Muscle of leg (tissue), 11 donors: ENCODE data around the gene HLCS. TPM values are rescaled to one million over a fixed set of nuclear protein-coding genes. Genes with fewer than 3 reads are reported as not detected.

Source experiments
- DNase-seq: peaks from one replicate; pipeline ENCODE4 v3.0.0; 2013
- H3K27ac ChIP-seq: one replicate; pipeline ENCODE4 v1.5.1; 2013; ENCODE audit warnings: mild to moderate bottlenecking, low read length, control low read depth
- H3K27me3 ChIP-seq: one replicate; pipeline ENCODE4 v1.6.1; 2013; ENCODE audit warnings: low read length; ENCODE audit not compliant: control insufficient read depth, insufficient read depth
- H3K36me3 ChIP-seq: one replicate; pipeline ENCODE4 v1.6.1; 2013; ENCODE audit warnings: low read length; ENCODE audit not compliant: control insufficient read depth, insufficient read depth
- H3K4me1 ChIP-seq: one replicate; pipeline ENCODE4 v1.6.1; 2013; ENCODE audit warnings: low read length; ENCODE audit not compliant: control insufficient read depth, insufficient read depth
- H3K4me3 ChIP-seq: one replicate; pipeline ENCODE4 v1.5.1; 2013; ENCODE audit warnings: low read length, control low read depth
- H3K9me3 ChIP-seq: replicated peaks from 2 replicates; pipeline ENCODE4 v1.6.1; 2013; ENCODE audit warnings: low read depth, low read length; ENCODE audit not compliant: control insufficient read depth
- WGBS: methylation state at CpG from one replicate; pipeline ENCODE4 v1.1.5; 2013; ENCODE audit warnings: missing lambda C conversion rate; ENCODE audit not compliant: insufficient coverage; 5-methylcytosine and 5-hydroxymethylcytosine counted together
- polyA plus RNA-seq, 8 donors: library from polyadenylated mRNA; unstranded; fragments of 120-200 nt; gene quantifications; one replicate each; pipeline versions ENCODE4 v1.2.1 to v1.2.3, GENCODE V29; 2013; ENCODE audit warnings: inconsistent platforms in 1 of 8, low replicate concordance in 1 of 8; ENCODE audit not compliant: insufficient read length in 8 of 8, insufficient read depth in 1 of 8
- total RNA-seq: library from RNA; stranded (reverse); fragments of 120-200 nt; gene quantifications from one replicate; pipeline ENCODE4 v1.2.4, GENCODE V29; 2013

The HLCS gene
- total and polyA plus RNA-seq, 9 donors = 8.4 to 13.4 (median 12.9) TPM

DNA sequence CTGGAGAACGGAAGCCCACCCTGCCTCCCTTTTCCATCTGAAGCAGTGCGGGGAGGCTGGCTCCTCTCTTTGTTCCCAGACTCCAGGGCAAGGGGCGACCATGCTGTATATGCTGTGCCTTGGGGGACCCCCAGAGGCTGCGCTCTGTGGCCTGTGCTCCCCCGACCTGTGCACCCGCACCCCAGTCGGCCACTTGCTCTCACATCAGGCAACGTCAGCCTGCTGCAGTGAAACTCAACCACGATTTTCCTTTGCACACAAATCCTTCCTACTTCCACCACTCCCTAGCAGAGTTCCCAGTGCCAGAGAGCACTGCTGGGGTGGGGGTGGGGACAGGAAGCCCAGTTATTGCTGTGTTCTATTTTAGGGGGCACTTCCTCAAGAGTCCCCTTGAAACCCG is 215.1 kb downstream of the HLCS start:
- DNase-seq = no peak
- H3K4me3 ChIP-seq = no peak overlapping the region
- WGBS = 54% methylated on average over 4 of the region's 10 CpGs
- H3K9me3 ChIP-seq = no peaks in the 10 kb centered on the region
- H3K27me3 ChIP-seq = peaks cover 7% of the 10 kb centered on the region
- H3K4me1 ChIP-seq = peaks cover 21% of the 10 kb centered on the region
- peak overlapping the region; percentile 71 for H3K27ac ChIP-seq
- peaks cover 11% of the 10 kb centered on the region for H3K36me3 ChIP-seq

DNA sequence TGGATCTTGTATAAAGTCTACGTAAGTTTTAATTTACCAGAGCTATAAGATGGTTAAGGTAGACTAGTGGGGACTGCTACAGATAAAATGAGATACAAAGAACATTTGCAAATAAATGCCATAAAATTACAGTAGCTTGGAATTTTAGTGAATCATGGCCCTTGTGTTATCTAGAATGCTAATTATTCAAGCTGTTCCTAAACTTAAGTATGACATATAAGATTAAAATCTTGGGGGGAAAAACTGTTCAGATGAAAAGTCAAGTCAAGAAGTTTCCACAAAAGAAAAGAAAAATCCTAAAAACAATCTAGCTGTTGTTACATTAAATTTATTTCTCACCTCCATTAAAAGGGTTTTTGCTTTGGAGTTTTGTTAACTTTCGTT is 215.9 kb downstream of the HLCS start:
- no peaks in the 10 kb centered on the region for H3K9me3 ChIP-seq
- H3K27ac ChIP-seq = peak overlapping the region; percentile 77
- H3K4me1 ChIP-seq = peaks cover 21% of the 10 kb centered on the region
- H3K27me3 ChIP-seq = peaks cover 9% of the 10 kb centered on the region
- no peak for DNase-seq
- H3K4me3 ChIP-seq = no peak overlapping the region
- peaks cover 8% of the 10 kb centered on the region for H3K36me3 ChIP-seq
- no CpG with 5 or more reads among the region's 2 CpGs for WGBS

DNA sequence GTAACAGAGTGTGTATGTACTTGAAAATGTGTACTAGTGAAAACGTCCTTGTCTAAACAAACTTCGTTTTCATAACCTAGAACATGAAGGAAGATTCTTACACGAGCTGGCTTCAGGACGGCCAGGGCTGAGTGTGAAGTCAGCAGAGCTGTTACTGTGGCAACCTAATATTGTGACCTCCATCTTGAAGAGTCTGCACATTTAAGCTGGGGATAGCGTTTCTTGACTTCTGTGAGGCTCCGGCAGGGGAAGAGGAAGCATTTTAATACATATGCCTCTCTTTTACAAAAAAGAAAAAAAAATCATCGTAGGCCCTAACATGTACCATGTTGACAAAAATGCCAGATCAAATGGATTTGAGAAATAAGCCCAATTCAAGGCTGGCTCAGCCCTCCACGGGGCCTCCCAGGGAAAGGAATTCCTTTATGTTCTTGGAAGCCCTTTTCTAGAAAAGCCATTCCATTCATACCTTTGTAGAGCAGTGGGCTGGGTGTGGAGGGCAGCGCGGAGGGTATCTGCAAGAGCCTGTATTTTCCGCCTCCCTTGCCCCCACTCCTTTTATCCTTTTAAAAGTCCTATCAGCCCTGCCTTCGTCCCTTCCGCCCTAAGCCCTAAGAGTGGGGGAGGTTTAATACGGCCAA is 216.4 kb downstream of the HLCS start:
- H3K9me3 ChIP-seq = no peaks in the 10 kb centered on the region
- peaks cover 6% of the 10 kb centered on the region for H3K36me3 ChIP-seq
- peaks cover 24% of the 10 kb centered on the region for H3K4me1 ChIP-seq
- peak overlapping the region; percentile 77 for H3K27ac ChIP-seq
- WGBS = 0% methylated on average over 1 of the region's 14 CpGs
- H3K27me3 ChIP-seq = peaks cover 12% of the 10 kb centered on the region
- H3K4me3 ChIP-seq = no peak overlapping the region
- peak; percentile 94 for DNase-seq

DNA sequence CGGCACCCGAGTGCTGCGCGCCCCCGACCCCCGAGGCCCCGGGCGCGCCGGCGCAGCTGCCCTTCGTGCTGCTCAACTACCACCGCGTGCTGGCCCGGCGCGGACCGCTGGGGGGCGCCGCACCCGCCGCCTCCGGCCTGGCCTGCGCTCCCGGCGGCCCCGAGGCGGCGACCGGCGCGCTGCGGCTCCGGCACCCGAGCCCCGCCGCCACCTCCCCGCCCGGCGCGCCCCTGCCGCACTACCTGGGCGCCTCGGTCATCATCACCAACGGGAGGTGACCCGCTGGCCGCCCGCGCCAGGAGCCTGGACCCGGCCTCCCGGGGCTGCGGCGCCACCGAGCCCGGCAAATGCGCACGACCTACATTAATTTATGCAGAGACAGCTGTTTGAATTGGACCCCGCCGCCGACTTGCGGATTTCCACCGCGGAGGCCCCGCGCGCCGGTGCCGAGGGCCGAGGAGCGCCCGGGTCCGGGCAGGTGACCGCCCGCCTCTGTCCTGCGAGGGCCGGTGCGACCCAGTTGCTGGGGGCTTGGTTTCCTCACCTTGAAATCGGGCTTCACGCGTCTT is 218.6 kb downstream of the HLCS start:
- 6% methylated on average over 80 of the region's 80 CpGs for WGBS
- Histone ChIP-seq H3K9me3 (no peaks in the 10 kb centered on the region), H3K4me1 (peaks cover 42% of the 10 kb centered on the region), H3K27ac (no peak overlapping the region), H3K4me3 (no peak overlapping the region), H3K27me3 (peaks cover 17% of the 10 kb centered on the region), H3K36me3 (no peaks in the 10 kb centered on the region)
- peak; percentile 59 for DNase-seq

DNA sequence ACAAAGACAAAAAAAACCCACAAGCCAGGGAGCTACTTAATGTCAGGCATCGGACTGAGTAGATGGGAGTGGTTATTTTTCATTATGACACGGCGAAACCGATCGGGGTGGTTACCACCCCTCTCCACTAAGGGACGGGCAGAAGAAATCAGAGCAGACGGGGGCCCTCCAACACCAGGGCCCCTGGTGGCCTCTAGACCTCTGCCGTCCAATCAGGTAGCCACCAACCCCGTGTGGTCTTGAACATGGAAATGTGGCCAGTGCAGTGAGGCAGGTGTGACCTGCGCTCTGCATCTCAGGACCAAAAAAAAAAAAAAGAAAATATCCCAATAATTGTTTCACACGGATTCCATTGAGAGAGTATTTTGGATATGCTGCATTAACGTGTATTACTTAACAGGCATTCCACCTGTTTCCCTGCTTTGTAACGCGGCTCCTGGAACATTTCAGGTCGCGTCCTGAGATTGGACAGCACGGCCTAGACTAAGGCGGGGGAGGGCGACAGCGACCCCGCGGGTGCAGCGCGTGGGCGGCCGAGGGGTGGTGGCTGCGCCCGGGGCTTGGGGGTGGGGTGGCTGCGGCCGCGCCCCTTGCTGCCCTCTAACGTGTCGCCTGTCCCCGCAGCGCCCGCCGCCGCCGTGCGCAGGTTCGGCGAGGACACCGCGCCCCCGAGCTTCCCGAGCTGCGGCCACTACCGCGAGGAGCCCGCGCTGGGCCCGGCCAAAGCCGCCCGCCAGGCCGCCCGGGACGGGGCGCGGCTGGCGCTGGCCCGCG is 219.2 kb downstream of the HLCS start:
- Histone ChIP-seq H3K27ac (no peak overlapping the region), H3K27me3 (peaks cover 17% of the 10 kb centered on the region), H3K36me3 (no peaks in the 10 kb centered on the region), H3K9me3 (no peaks in the 10 kb centered on the region), H3K4me1 (peaks cover 45% of the 10 kb centered on the region), H3K4me3 (no peak overlapping the region)
- WGBS = 2% methylated on average over 51 of the region's 62 CpGs
- DNase-seq = no peak

DNA sequence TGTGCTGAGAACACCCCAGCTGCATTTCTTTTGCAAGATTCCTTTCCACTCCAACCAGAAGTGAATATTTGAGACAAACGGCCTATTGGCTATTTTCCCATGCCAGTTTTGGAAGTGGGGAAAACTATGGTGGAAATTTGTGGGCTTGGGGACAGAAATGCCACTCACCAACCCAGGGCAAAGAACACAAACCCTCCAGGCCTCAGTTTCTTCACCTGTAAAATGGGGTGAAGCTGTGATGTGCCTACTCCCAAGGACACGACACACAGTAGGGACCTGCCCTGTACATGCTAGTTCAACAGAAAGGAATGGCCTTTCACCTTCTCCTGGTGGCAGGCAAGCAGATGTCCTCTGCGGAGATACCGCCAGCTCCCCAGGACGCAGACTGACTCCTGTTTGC is 221.0 kb downstream of the HLCS start:
- H3K27me3 ChIP-seq = peaks cover 17% of the 10 kb centered on the region
- no peaks in the 10 kb centered on the region for H3K36me3 ChIP-seq
- WGBS = 97% methylated on average over 4 of the region's 5 CpGs
- no peaks in the 10 kb centered on the region for H3K9me3 ChIP-seq
- H3K4me3 ChIP-seq = no peak overlapping the region
- no peak for DNase-seq
- no peak overlapping the region for H3K27ac ChIP-seq
- H3K4me1 ChIP-seq = peaks cover 39% of the 10 kb centered on the region

DNA sequence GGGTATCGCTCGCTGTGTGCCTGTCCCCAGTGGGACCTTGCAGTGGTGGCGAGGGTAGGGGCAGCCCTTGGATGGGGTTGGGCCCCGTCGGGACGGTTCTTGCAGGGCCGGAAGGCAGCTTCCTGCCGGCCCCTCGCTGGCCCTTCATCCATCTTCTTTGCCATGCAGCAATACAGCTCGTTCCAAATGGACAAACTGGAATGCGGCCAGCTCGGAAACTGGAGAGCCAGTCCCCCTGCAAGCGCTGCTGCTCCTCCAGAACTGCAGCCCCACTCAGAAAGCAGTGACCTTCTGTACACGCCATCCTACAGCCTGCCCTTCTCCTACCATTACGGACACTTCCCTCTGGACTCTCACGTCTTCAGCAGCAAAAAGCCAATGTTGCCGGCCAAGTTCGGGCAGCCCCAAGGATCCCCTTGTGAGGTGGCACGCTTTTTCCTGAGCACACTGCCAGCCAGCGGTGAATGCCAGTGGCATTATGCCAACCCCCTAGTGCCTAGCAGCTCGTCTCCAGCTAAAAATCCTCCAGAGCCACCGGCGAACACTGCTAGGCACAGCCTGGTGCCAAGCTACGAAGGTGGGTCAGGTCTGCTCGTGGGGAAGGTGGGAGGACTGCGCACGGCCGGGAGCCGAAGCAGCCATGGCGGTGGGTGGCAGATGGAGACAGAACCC is 221.8 kb downstream of the HLCS start:
- WGBS = 68% methylated on average over 25 of the region's 30 CpGs
- H3K4me3 ChIP-seq = no peak overlapping the region
- DNase-seq = peak; percentile 68

DNA sequence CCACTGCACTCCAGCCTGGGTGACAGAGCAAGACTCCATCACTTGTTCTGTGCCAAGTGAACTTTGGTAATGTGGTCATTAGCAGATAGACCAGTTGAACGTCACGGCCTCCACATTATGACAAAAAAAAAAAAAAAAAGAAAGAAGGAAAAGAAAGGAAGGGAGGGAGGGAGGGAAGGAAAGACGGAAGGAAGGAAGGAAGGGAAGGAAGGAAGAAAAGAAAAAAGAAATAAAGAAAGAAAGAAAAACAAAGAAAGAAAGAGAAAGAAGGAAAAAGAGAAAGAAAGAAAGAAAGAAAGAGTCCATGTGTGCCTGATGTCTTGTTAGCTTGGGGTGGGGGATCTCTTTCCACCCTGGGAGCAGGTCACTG is 222.3 kb downstream of the HLCS start:
- Histone ChIP-seq H3K27me3 (peaks cover 17% of the 10 kb centered on the region), H3K4me3 (no peak overlapping the region), H3K36me3 (no peaks in the 10 kb centered on the region), H3K9me3 (no peaks in the 10 kb centered on the region), H3K4me1 (peaks cover 29% of the 10 kb centered on the region), H3K27ac (no peak overlapping the region)
- no peak for DNase-seq
- WGBS = 86% methylated on average over 1 of the region's 3 CpGs

More for the DNA sequence above, 221.8 kb downstream of the HLCS start:
- Histone ChIP-seq H3K4me1 (peaks cover 31% of the 10 kb centered on the region), H3K27ac (peak overlapping the region; percentile 44), H3K9me3 (no peaks in the 10 kb centered on the region), H3K27me3 (peaks cover 17% of the 10 kb centered on the region), H3K36me3 (no peaks in the 10 kb centered on the region)

DNA sequence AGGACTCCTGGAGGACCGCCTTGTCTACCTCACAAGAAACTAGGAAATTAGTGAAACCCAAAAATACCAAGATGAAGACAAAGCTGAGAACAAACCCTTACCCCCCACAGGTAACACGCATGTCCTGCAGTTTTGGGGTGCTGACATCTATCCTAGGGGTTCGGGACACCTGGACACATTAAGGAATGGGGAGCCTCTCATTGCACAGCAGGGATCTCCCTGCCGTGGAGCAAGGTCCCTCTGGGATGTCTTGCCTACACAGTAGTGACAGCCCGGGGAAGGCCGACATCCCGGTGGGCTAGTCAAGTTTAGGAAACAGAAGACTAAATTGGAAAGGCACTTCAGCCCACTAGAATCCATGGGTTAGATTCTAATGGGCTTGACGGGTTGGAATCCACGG is 223.0 kb downstream of the HLCS start:
- Histone ChIP-seq H3K9me3 (no peaks in the 10 kb centered on the region), H3K36me3 (no peaks in the 10 kb centered on the region), H3K4me3 (no peak overlapping the region), H3K27me3 (peaks cover 17% of the 10 kb centered on the region), H3K4me1 (peaks cover 29% of the 10 kb centered on the region), H3K27ac (no peak overlapping the region)
- DNase-seq = no peak
- 89% methylated on average over 4 of the region's 9 CpGs for WGBS

DNA sequence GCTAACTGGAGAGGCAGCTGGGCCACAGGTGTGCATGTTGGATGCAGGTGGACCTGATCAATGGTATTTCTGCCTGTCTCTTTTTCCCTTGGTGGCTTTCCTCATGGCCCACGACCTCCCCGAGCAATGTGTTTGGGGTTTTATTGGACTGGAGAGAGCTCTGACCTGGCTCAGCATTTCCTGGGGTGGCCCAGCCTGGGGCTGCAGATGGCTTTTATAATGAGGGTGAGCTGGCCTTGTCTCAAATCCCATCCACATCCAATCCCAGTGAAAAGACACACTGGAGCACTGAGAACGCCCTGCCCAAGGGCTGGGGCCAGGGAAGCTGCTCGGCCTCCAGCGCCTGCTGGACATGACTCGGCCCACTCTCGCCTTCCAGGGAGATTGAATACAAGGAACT is 223.5 kb downstream of the HLCS start:
- Histone ChIP-seq H3K27ac (no peak overlapping the region), H3K27me3 (peaks cover 15% of the 10 kb centered on the region), H3K4me1 (peaks cover 26% of the 10 kb centered on the region), H3K4me3 (no peak overlapping the region), H3K9me3 (no peaks in the 10 kb centered on the region), H3K36me3 (no peaks in the 10 kb centered on the region)
- WGBS = 77% methylated on average over 5 of the region's 7 CpGs
- DNase-seq = no peak
